ENCODE measurements around the gene SERP2.

DNA sequence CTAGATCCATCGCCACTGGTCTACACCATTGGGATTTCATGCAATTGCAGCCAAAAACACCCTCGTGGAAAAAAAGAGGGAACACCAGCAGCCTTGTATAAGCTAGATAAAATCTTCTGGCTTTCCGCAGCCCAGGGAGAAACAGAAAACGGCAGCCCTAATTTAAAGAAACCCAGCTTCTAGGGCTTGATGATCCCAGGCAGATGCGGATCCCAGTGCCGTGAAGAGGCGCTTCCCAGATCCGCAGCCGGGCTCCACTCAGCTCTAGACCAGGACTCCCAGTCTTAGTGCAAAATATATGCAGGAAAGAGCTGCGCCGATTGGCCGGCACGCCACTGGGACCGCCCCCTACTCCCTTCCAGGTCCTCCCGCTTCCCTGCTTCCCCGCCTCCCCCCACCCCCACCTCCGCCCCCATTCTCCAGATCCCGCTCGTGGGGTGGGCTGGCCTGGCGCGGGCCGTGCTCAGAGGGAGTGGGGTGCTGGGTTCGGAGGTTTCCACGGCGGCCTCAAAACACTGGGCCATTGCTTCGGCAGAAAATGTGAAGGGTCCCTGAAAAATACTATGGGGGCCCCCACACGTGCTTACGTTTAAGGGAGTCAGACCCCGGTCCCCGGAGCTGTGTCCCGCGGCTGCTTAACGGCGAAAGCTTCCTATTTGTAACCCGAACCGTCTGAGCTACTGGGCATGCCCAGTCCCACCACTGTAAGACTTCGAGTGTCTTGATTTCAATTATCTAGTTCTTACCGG lies 63.1 kb downstream of the SERP2 start:
- TF ChIP-seq USF2 (IDR thresholded peaks at IDR 0.05; ENCODE audit: low read depth, low read length) = no peak
- TF ChIP-seq USF2 (CRISPR knock-in tag; IDR thresholded peaks at IDR 0.05; ENCODE audit: borderline replicate concordance) = no peak
- no peak for TF ChIP-seq EP300 (IDR thresholded peaks at IDR 0.05; ENCODE audit: low read depth in 2 of 2, low read length in 2 of 2)
- no peak for TF ChIP-seq EP300 (CRISPR knock-in tag; IDR thresholded peaks at IDR 0.05; ENCODE audit: borderline replicate concordance)
- TF ChIP-seq, protein P1, sequence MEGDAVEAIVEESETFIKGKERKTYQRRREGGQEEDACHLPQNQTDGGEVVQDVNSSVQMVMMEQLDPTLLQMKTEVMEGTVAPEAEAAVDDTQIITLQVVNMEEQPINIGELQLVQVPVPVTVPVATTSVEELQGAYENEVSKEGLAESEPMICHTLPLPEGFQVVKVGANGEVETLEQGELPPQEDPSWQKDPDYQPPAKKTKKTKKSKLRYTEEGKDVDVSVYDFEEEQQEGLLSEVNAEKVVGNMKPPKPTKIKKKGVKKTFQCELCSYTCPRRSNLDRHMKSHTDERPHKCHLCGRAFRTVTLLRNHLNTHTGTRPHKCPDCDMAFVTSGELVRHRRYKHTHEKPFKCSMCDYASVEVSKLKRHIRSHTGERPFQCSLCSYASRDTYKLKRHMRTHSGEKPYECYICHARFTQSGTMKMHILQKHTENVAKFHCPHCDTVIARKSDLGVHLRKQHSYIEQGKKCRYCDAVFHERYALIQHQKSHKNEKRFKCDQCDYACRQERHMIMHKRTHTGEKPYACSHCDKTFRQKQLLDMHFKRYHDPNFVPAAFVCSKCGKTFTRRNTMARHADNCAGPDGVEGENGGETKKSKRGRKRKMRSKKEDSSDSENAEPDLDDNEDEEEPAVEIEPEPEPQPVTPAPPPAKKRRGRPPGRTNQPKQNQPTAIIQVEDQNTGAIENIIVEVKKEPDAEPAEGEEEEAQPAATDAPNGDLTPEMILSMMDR (CRISPR knock-in tag; IDR thresholded peaks at IDR 0.05) = no peak
- TF ChIP-seq NFIB (CRISPR knock-in tag; IDR thresholded peaks at IDR 0.05; ENCODE audit: borderline replicate concordance) = no peak
- no peak for TF ChIP-seq ZNF776 (CRISPR knock-in tag; IDR thresholded peaks at IDR 0.05)
- no peak for TF ChIP-seq KMT2B (CRISPR knock-in tag; IDR thresholded peaks at IDR 0.05)
- TF ChIP-seq POLR2A (IDR thresholded peaks at IDR 0.05; ENCODE audit: insufficient read depth in 1 of 2, low read depth in 2 of 2, low read length in 2 of 2) = peak; percentile 95 to 99
- TF ChIP-seq ETV6 (CRISPR knock-in tag; conservative IDR thresholded peaks at IDR 0.05) = no peak
- TF ChIP-seq, protein P2, sequence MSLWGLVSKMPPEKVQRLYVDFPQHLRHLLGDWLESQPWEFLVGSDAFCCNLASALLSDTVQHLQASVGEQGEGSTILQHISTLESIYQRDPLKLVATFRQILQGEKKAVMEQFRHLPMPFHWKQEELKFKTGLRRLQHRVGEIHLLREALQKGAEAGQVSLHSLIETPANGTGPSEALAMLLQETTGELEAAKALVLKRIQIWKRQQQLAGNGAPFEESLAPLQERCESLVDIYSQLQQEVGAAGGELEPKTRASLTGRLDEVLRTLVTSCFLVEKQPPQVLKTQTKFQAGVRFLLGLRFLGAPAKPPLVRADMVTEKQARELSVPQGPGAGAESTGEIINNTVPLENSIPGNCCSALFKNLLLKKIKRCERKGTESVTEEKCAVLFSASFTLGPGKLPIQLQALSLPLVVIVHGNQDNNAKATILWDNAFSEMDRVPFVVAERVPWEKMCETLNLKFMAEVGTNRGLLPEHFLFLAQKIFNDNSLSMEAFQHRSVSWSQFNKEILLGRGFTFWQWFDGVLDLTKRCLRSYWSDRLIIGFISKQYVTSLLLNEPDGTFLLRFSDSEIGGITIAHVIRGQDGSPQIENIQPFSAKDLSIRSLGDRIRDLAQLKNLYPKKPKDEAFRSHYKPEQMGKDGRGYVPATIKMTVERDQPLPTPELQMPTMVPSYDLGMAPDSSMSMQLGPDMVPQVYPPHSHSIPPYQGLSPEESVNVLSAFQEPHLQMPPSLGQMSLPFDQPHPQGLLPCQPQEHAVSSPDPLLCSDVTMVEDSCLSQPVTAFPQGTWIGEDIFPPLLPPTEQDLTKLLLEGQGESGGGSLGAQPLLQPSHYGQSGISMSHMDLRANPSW (CRISPR knock-in tag; IDR thresholded peaks at IDR 0.05; ENCODE audit: borderline replicate concordance) = no peak
- no peak for TF ChIP-seq ZNF335 (CRISPR knock-in tag; IDR thresholded peaks at IDR 0.05)
- no peak for TF ChIP-seq CHD2 (IDR thresholded peaks at IDR 0.05; ENCODE audit: low read depth, low read length)
- no peak for TF ChIP-seq RAD21 (CRISPR knock-in tag; IDR thresholded peaks at IDR 0.05)

Data from HepG2 (cell line).